T-cell (primary cell): Measurements from ENCODE around the gene EFTUD2. TPM values are rescaled to one million over a fixed set of nuclear protein-coding genes. Genes with fewer than 3 reads are reported as not detected.

Experiments
- ATAC-seq, 4 experiments: fragments of 200-7000 bp in 3 of 4; fragments of 150-1000 bp in 1 of 4; cut with Tn5 transposase; replicated peaks in 1 of 4; 1 replicate in 3 of 4; 2 replicates in 1 of 4; pipeline ENCODE4 v1.10.0; 2021; ENCODE audit warnings: moderate library complexity in 3 of 4, mild to moderate bottlenecking in 2 of 4, moderate number of reproducible peaks in 1 of 4
- CTCF ChIA-PET, 2 donors: fragments of 300-600 bp; sonication (Branson Sonifier 250); formaldehyde crosslinking; loops; one replicate each; lab custom pipeline; 2022; ENCODE audit warnings: antibody characterized with exemption in 2 of 2; lab: Charles Lee
- POLR2A ChIA-PET, 2 donors: fragments of 300-600 bp; sonication (Branson Sonifier 250); formaldehyde crosslinking; loops; one replicate each; lab custom pipeline; 2022; ENCODE audit warnings: antibody characterized with exemption in 2 of 2; lab: Charles Lee
- DNase-seq, 35 experiments: peaks; one replicate each; pipeline versions ENCODE4 v3.0.0 to v3.0.0-alpha.2; 2013 to 2023
- H3K27ac ChIP-seq: one replicate; pipeline ENCODE4 v1.5.1; 2013; ENCODE audit warnings: low read length
- H3K27me3 ChIP-seq, 2 experiments: replicated peaks in 1 of 2; 1 replicate in 1 of 2; 2 replicates in 1 of 2; pipeline versions ENCODE4 v1.6.1 to v1.7.0; 2013; ENCODE audit warnings: low read length in 1 of 2, mixed read lengths in 1 of 2; ENCODE audit not compliant: control insufficient read depth in 2 of 2, insufficient read depth in 2 of 2; ENCODE audit errors: extremely low read depth in 1 of 2
- H3K36me3 ChIP-seq, 2 donors: 1 replicate in 1 of 2; 2 replicates in 1 of 2; pipeline versions ENCODE4 v1.6.1 to v1.7.0; 2013; ENCODE audit warnings: low read length in 1 of 2; ENCODE audit not compliant: control insufficient read depth in 2 of 2, insufficient read depth in 1 of 2; ENCODE audit errors: extremely low read depth in 1 of 2
- H3K4me1 ChIP-seq, 2 experiments: 1 replicate in 1 of 2; 2 replicates in 1 of 2; pipeline versions ENCODE4 v1.6.1 to v1.7.0; 2013; ENCODE audit warnings: low read length in 2 of 2, mixed read lengths in 1 of 2; ENCODE audit not compliant: insufficient read depth in 2 of 2, control insufficient read depth in 1 of 2; ENCODE audit errors: extremely low read depth in 1 of 2
- H3K4me3 ChIP-seq, 2 donors: 1 replicate in 1 of 2; 2 replicates in 1 of 2; pipeline versions ENCODE4 v1.5.1 to v1.7.0; 2013; ENCODE audit warnings: mild to moderate bottlenecking in 2 of 2, low read length in 1 of 2, moderate library complexity in 1 of 2; ENCODE audit not compliant: control insufficient read depth in 1 of 2; ENCODE audit errors: extremely low read depth in 1 of 2
- H3K9me3 ChIP-seq: 2 replicates; pipeline ENCODE4 v1.7.0; 2013
- H3K27ac Mint-ChIP-seq, 2 donors: one replicate each; pipeline ENCODE4 v1.8.0; 2020 to 2021; ENCODE audit warnings: mild to moderate bottlenecking in 2 of 2, mixed read lengths in 2 of 2
- H3K27me3 Mint-ChIP-seq, 2 donors: one replicate each; pipeline ENCODE4 v1.8.0; 2021 to 2022; ENCODE audit warnings: mixed read lengths in 2 of 2
- H3K36me3 Mint-ChIP-seq: one replicate; pipeline ENCODE4 v1.8.0; 2021; ENCODE audit warnings: mixed read lengths
- H3K4me1 Mint-ChIP-seq, 3 donors: one replicate each; pipeline ENCODE4 v1.8.0; 2020 to 2022; ENCODE audit warnings: mixed read lengths in 3 of 3, mild to moderate bottlenecking in 1 of 3
- H3K4me3 Mint-ChIP-seq, 3 donors: one replicate each; pipeline ENCODE4 v1.8.0; 2020 to 2022; ENCODE audit warnings: mild to moderate bottlenecking in 3 of 3, mixed read lengths in 3 of 3, moderate library complexity in 3 of 3
- H3K9me3 Mint-ChIP-seq, 3 donors: one replicate each; pipeline ENCODE4 v1.8.0; 2020 to 2022; ENCODE audit warnings: mixed read lengths in 3 of 3
- WGBS: methylation state at CpG from one replicate; pipeline ENCODE4 v1.1.5; 2013; ENCODE audit warnings: missing lambda C conversion rate; ENCODE audit not compliant: insufficient coverage; 5-methylcytosine and 5-hydroxymethylcytosine counted together
- total RNA-seq, 35 experiments: library from RNA in 6 of 35; stranded (reverse) in 6 of 35; fragments of 120-200 nt in 1 of 35; gene quantifications; one replicate each; pipeline versions ENCODE4 v1.2.1 to v1.2.4 and lab custom pipeline; 2013 to 2026

Gene EFTUD2
- total RNA-seq, 5 donors from 2014 or later (not counting 1 experiment from before 2014, with no cell fraction given): 83.1 to 127 (median 96.0) TPM

GRCh38 chr17:44907729-44908470 is 8.7 kb upstream of the EFTUD2 start:
- Mint-ChIP-seq H3K9me3 (no peaks in the 10 kb centered on the region), H3K27me3 (peaks cover 18 to 21% of the 10 kb centered on the region in 2 donors), H3K4me3 (no peak overlapping the region), H3K36me3 (no peaks in the 10 kb centered on the region), H3K4me1 (peaks cover 6 to 8% (median 8%) of the 10 kb centered on the region in 3 donors), H3K27ac (no peak overlapping the region)
- WGBS: 82% methylated on average over 6 of the region's 11 CpGs
- DNase-seq: no peak
- ChIA-PET CTCF (no interaction called here), POLR2A (no interaction called here)
- no peak overlapping the region for H3K27ac ChIP-seq
- no peak for ATAC-seq
- H3K9me3 ChIP-seq: no peaks in the 10 kb centered on the region
- no peak overlapping the region for H3K4me3 ChIP-seq
- peaks cover 2 to 67% of the 10 kb centered on the region in 2 experiments for H3K27me3 ChIP-seq
- peaks cover 0 to 12% of the 10 kb centered on the region in 2 experiments for H3K4me1 ChIP-seq
- no peaks in the 10 kb centered on the region for H3K36me3 ChIP-seq

GRCh38 chr17:44906763-44907728 is 7.8 kb upstream of the EFTUD2 start:
- Histone ChIP-seq H3K4me3 (no peak overlapping the region), H3K27me3 (peaks cover 0 to 68% of the 10 kb centered on the region in 2 experiments), H3K4me1 (peaks cover 0 to 12% of the 10 kb centered on the region in 2 experiments), H3K27ac (no peak overlapping the region), H3K9me3 (no peaks in the 10 kb centered on the region), H3K36me3 (no peaks in the 10 kb centered on the region)
- ChIA-PET CTCF (no interaction called here), POLR2A (interaction anchor here in 1 of 2 donors (0.5 kb wide), 1 partner anchor 44 kb away, joined by 3 read pairs; no protein-coding TSS in a partner anchor)
- DNase-seq (no peak), ATAC-seq (no peak)
- Mint-ChIP-seq H3K9me3 (no peaks in the 10 kb centered on the region), H3K27ac (no peak overlapping the region), H3K27me3 (peaks cover 13 to 15% of the 10 kb centered on the region in 2 donors), H3K4me3 (no peak overlapping the region), H3K36me3 (no peaks in the 10 kb centered on the region), H3K4me1 (peaks cover 6% of the 10 kb centered on the region in 3 donors)
- 92% methylated on average over 6 of the region's 18 CpGs for WGBS

GRCh38 chr17:44906010-44906646 is 6.9 kb upstream of the EFTUD2 start:
- peaks cover 0 to 59% of the 10 kb centered on the region in 2 experiments for H3K27me3 ChIP-seq
- H3K4me3 ChIP-seq: no peak overlapping the region
- no peak overlapping the region for H3K4me3 Mint-ChIP-seq
- no peaks in the 10 kb centered on the region for H3K36me3 Mint-ChIP-seq
- peaks cover 9 to 13% of the 10 kb centered on the region in 2 donors for H3K27me3 Mint-ChIP-seq
- H3K9me3 Mint-ChIP-seq: no peaks in the 10 kb centered on the region
- POLR2A ChIA-PET: no interaction called here
- no peaks in the 10 kb centered on the region for H3K36me3 ChIP-seq
- DNase-seq (no peak), ATAC-seq (no peak)
- CTCF ChIA-PET: no interaction called here
- peaks cover 0 to 6% of the 10 kb centered on the region in 2 experiments for H3K4me1 ChIP-seq
- no peak overlapping the region for H3K27ac Mint-ChIP-seq
- 71% methylated on average over 8 of the region's 10 CpGs for WGBS
- H3K9me3 ChIP-seq: no peaks in the 10 kb centered on the region
- H3K4me1 Mint-ChIP-seq: peaks cover 4 to 6% (median 5%) of the 10 kb centered on the region in 3 donors
- no peak overlapping the region for H3K27ac ChIP-seq

- no peak overlapping the region for H3K4me3 ChIP-seq
- no peaks in the 10 kb centered on the region for H3K36me3 ChIP-seq
- ChIA-PET POLR2A (interaction anchor here in 1 of 2 donors (0.6 kb wide), 1 partner anchor 144 kb away, joined by 5 read pairs; no protein-coding TSS in a partner anchor), CTCF (no interaction called here)
- no peak for ATAC-seq
- peaks cover 1% of the 10 kb centered on the region in 3 donors for H3K4me1 Mint-ChIP-seq
- no peaks in the 10 kb centered on the region for H3K9me3 Mint-ChIP-seq
- no peak overlapping the region for H3K4me3 Mint-ChIP-seq
- H3K9me3 ChIP-seq: no peaks in the 10 kb centered on the region
- H3K4me1 ChIP-seq: no peaks in the 10 kb centered on the region
- WGBS: 83% methylated on average over 7 of the region's 9 CpGs
- peaks cover 2 to 7% of the 10 kb centered on the region in 2 donors for H3K27me3 Mint-ChIP-seq
- no peak for DNase-seq
- H3K27me3 ChIP-seq: peaks cover 0 to 50% of the 10 kb centered on the region in 2 experiments
- H3K27ac ChIP-seq: no peak overlapping the region
- no peaks in the 10 kb centered on the region for H3K36me3 Mint-ChIP-seq
- H3K27ac Mint-ChIP-seq: peak overlapping the region in 1 of 2 donors; percentile 3
Measured at GRCh38 chr17:44905006-44906000, 6.1 kb upstream of the EFTUD2 start.

GRCh38 chr17:44904001-44904984 is 5.0 kb upstream of the EFTUD2 start:
- H3K36me3 Mint-ChIP-seq: no peaks in the 10 kb centered on the region
- POLR2A ChIA-PET: interaction anchor here (0.6 to 0.7 kb wide), 2 partner anchors 145 to 156 kb away, joined by 3 to 5 read pairs; no protein-coding TSS in a partner anchor
- Histone ChIP-seq H3K27me3 (peaks cover 0 to 48% of the 10 kb centered on the region in 2 experiments), H3K27ac (no peak overlapping the region), H3K4me1 (peaks cover 3 to 7% of the 10 kb centered on the region in 2 experiments), H3K36me3 (no peaks in the 10 kb centered on the region), H3K4me3 (no peak overlapping the region), H3K9me3 (no peaks in the 10 kb centered on the region)
- WGBS: 87% methylated on average over 27 of the region's 35 CpGs
- CTCF ChIA-PET: interaction anchor here in 1 of 2 donors (1.0 kb wide), 1 partner anchor 9 kb away, joined by 9 read pairs; no protein-coding TSS in a partner anchor
- no peaks in the 10 kb centered on the region for H3K9me3 Mint-ChIP-seq
- H3K4me3 Mint-ChIP-seq: no peak overlapping the region
- no peak overlapping the region for H3K27ac Mint-ChIP-seq
- H3K27me3 Mint-ChIP-seq: peaks cover 2 to 7% of the 10 kb centered on the region in 2 donors
- ATAC-seq (no peak), DNase-seq (no peak)
- H3K4me1 Mint-ChIP-seq: peaks cover 8 to 11% (median 11%) of the 10 kb centered on the region in 3 donors
